GM12872 (cell line): Measurements from ENCODE around the gene ADGRB2.

Experiments used
- CTCF ChIP-seq: IDR thresholded peaks from 3 replicates; pipeline ENCODE4 v1.5.1; 2011; ENCODE audit warnings: low read depth, mild to moderate bottlenecking, low read length, moderate library complexity; ENCODE audit not compliant: insufficient read depth

The ADGRB2 gene

GRCh38 chr1:31764312-31765040, at the start of gene ADGRB2:
ADGRB2 (minus strand) TSS chr1:31764340; CDS start chr1:31757221, 7,119 bp downstream.
- no peak for TF ChIP-seq CTCF

- no peak for TF ChIP-seq CTCF
Measured at GRCh38 chr1:31812158-31812829, 48.2 kb upstream of the ADGRB2 start.

GRCh38 chr1:31811605-31812004, 47.5 kb upstream of the ADGRB2 start:
- no peak for TF ChIP-seq CTCF

GRCh38 chr1:31809698-31810097, 45.6 kb upstream of the ADGRB2 start:
- TF ChIP-seq CTCF: no peak

GRCh38 chr1:31807273-31808048, 43.3 kb upstream of the ADGRB2 start:
- TF ChIP-seq CTCF: no peak

- no peak for TF ChIP-seq CTCF
Measured at GRCh38 chr1:31805318-31805717, 41.2 kb upstream of the ADGRB2 start.

- TF ChIP-seq CTCF: no peak
Measured at GRCh38 chr1:31804098-31804497, 40.0 kb upstream of the ADGRB2 start.
